Measurements from ENCODE around the gene TECRL.

Gene TECRL

GRCh38 chr4:64384237-64385203 lies 24.7 kb downstream of the TECRL start:
- no peak for DNase-seq (ENCODE audit: low read depth)
- no peak overlapping the region for H3K4me3 ChIP-seq (ENCODE audit: low read length)
- no peaks in the 10 kb centered on the region for H3K9me3 ChIP-seq (ENCODE audit: control insufficient read depth, low read length)
- H3K9ac ChIP-seq (ENCODE audit: low read length) = no peak overlapping the region
- H3K4me1 ChIP-seq (ENCODE audit: control insufficient read depth, insufficient read depth, low read length) = no peaks in the 10 kb centered on the region
- H3K36me3 ChIP-seq (ENCODE audit: control insufficient read depth, insufficient read depth, low read length, severe bottlenecking) = no peaks in the 10 kb centered on the region
- no peaks in the 10 kb centered on the region for H3K27me3 ChIP-seq (replicated peaks; ENCODE audit: control insufficient read depth, insufficient read depth, low read length)

- Histone ChIP-seq H3K9ac (ENCODE audit: low read length) (no peak overlapping the region), H3K9me3 (ENCODE audit: control insufficient read depth, low read length) (no peaks in the 10 kb centered on the region), H3K4me1 (ENCODE audit: control insufficient read depth, insufficient read depth, low read length) (no peaks in the 10 kb centered on the region), H3K27me3 (replicated peaks; ENCODE audit: control insufficient read depth, insufficient read depth, low read length) (no peaks in the 10 kb centered on the region), H3K4me3 (ENCODE audit: low read length) (no peak overlapping the region), H3K36me3 (ENCODE audit: control insufficient read depth, insufficient read depth, low read length, severe bottlenecking) (no peaks in the 10 kb centered on the region)
- no peak for DNase-seq (ENCODE audit: low read depth)
These were observed 40.5 kb downstream of the TECRL start for GRCh38 chr4:64368741-64369140.

- no peak overlapping the region for H3K9ac ChIP-seq (ENCODE audit: low read length)
- no peaks in the 10 kb centered on the region for H3K9me3 ChIP-seq (ENCODE audit: control insufficient read depth, low read length)
- H3K4me3 ChIP-seq (ENCODE audit: low read length) = no peak overlapping the region
- H3K27me3 ChIP-seq (replicated peaks; ENCODE audit: control insufficient read depth, insufficient read depth, low read length) = no peaks in the 10 kb centered on the region
- no peak for DNase-seq (ENCODE audit: low read depth)
- no peaks in the 10 kb centered on the region for H3K36me3 ChIP-seq (ENCODE audit: control insufficient read depth, insufficient read depth, low read length, severe bottlenecking)
- H3K4me1 ChIP-seq (ENCODE audit: control insufficient read depth, insufficient read depth, low read length) = no peaks in the 10 kb centered on the region
These were observed 47.9 kb downstream of the TECRL start for GRCh38 chr4:64361399-64361740.

- Histone ChIP-seq H3K4me3 (ENCODE audit: low read length) (no peak overlapping the region), H3K9ac (ENCODE audit: low read length) (no peak overlapping the region), H3K4me1 (ENCODE audit: control insufficient read depth, insufficient read depth, low read length) (no peaks in the 10 kb centered on the region), H3K36me3 (ENCODE audit: control insufficient read depth, insufficient read depth, low read length, severe bottlenecking) (no peaks in the 10 kb centered on the region), H3K27me3 (replicated peaks; ENCODE audit: control insufficient read depth, insufficient read depth, low read length) (no peaks in the 10 kb centered on the region), H3K9me3 (ENCODE audit: control insufficient read depth, low read length) (no peaks in the 10 kb centered on the region)
- no peak for DNase-seq (ENCODE audit: low read depth)
These were observed 48.4 kb downstream of the TECRL start for GRCh38 chr4:64360664-64361398.

GRCh38 chr4:64359489-64359888 lies 49.8 kb downstream of the TECRL start:
- H3K27me3 ChIP-seq (replicated peaks; ENCODE audit: control insufficient read depth, insufficient read depth, low read length) = no peaks in the 10 kb centered on the region
- DNase-seq (ENCODE audit: low read depth) = no peak
- H3K4me3 ChIP-seq (ENCODE audit: low read length) = no peak overlapping the region
- H3K36me3 ChIP-seq (ENCODE audit: control insufficient read depth, insufficient read depth, low read length, severe bottlenecking) = no peaks in the 10 kb centered on the region
- H3K9ac ChIP-seq (ENCODE audit: low read length) = no peak overlapping the region
- H3K9me3 ChIP-seq (ENCODE audit: control insufficient read depth, low read length) = no peaks in the 10 kb centered on the region
- H3K4me1 ChIP-seq (ENCODE audit: control insufficient read depth, insufficient read depth, low read length) = no peaks in the 10 kb centered on the region

GRCh38 chr4:64353904-64354303 lies 55.3 kb downstream of the TECRL start:
- no peaks in the 10 kb centered on the region for H3K27me3 ChIP-seq (replicated peaks; ENCODE audit: control insufficient read depth, insufficient read depth, low read length)
- no peak overlapping the region for H3K9ac ChIP-seq (ENCODE audit: low read length)
- no peaks in the 10 kb centered on the region for H3K4me1 ChIP-seq (ENCODE audit: control insufficient read depth, insufficient read depth, low read length)
- H3K36me3 ChIP-seq (ENCODE audit: control insufficient read depth, insufficient read depth, low read length, severe bottlenecking) = no peaks in the 10 kb centered on the region
- H3K4me3 ChIP-seq (ENCODE audit: low read length) = no peak overlapping the region
- no peak for DNase-seq (ENCODE audit: low read depth)
- no peaks in the 10 kb centered on the region for H3K9me3 ChIP-seq (ENCODE audit: control insufficient read depth, low read length)

- no peak for DNase-seq (ENCODE audit: low read depth)
- no peaks in the 10 kb centered on the region for H3K4me1 ChIP-seq (ENCODE audit: control insufficient read depth, insufficient read depth, low read length)
- no peaks in the 10 kb centered on the region for H3K36me3 ChIP-seq (ENCODE audit: control insufficient read depth, insufficient read depth, low read length, severe bottlenecking)
- no peak overlapping the region for H3K9ac ChIP-seq (ENCODE audit: low read length)
- no peaks in the 10 kb centered on the region for H3K9me3 ChIP-seq (ENCODE audit: control insufficient read depth, low read length)
- no peak overlapping the region for H3K4me3 ChIP-seq (ENCODE audit: low read length)
- H3K27me3 ChIP-seq (replicated peaks; ENCODE audit: control insufficient read depth, insufficient read depth, low read length) = no peaks in the 10 kb centered on the region
These were observed 67.5 kb downstream of the TECRL start for GRCh38 chr4:64341711-64342110.

- H3K27me3 ChIP-seq (replicated peaks; ENCODE audit: control insufficient read depth, insufficient read depth, low read length) = no peaks in the 10 kb centered on the region
- H3K9ac ChIP-seq (ENCODE audit: low read length) = no peak overlapping the region
- no peak for DNase-seq (ENCODE audit: low read depth)
- H3K36me3 ChIP-seq (ENCODE audit: control insufficient read depth, insufficient read depth, low read length, severe bottlenecking) = no peaks in the 10 kb centered on the region
- H3K4me1 ChIP-seq (ENCODE audit: control insufficient read depth, insufficient read depth, low read length) = no peaks in the 10 kb centered on the region
- H3K9me3 ChIP-seq (ENCODE audit: control insufficient read depth, low read length) = no peaks in the 10 kb centered on the region
- no peak overlapping the region for H3K4me3 ChIP-seq (ENCODE audit: low read length)
These were observed 68.8 kb downstream of the TECRL start for GRCh38 chr4:64340218-64341110.

- Histone ChIP-seq H3K27me3 (replicated peaks; ENCODE audit: control insufficient read depth, insufficient read depth, low read length) (no peaks in the 10 kb centered on the region), H3K36me3 (ENCODE audit: control insufficient read depth, insufficient read depth, low read length, severe bottlenecking) (no peaks in the 10 kb centered on the region), H3K4me3 (ENCODE audit: low read length) (no peak overlapping the region), H3K4me1 (ENCODE audit: control insufficient read depth, insufficient read depth, low read length) (no peaks in the 10 kb centered on the region), H3K9ac (ENCODE audit: low read length) (no peak overlapping the region), H3K9me3 (ENCODE audit: control insufficient read depth, low read length) (no peaks in the 10 kb centered on the region)
- no peak for DNase-seq (ENCODE audit: low read depth)
These were observed 74.3 kb downstream of the TECRL start for GRCh38 chr4:64334964-64335363.

GRCh38 chr4:64330143-64330542 lies 79.1 kb downstream of the TECRL start:
- Histone ChIP-seq H3K4me1 (ENCODE audit: control insufficient read depth, insufficient read depth, low read length) (no peaks in the 10 kb centered on the region), H3K9ac (ENCODE audit: low read length) (no peak overlapping the region), H3K27me3 (replicated peaks; ENCODE audit: control insufficient read depth, insufficient read depth, low read length) (no peaks in the 10 kb centered on the region), H3K36me3 (ENCODE audit: control insufficient read depth, insufficient read depth, low read length, severe bottlenecking) (no peaks in the 10 kb centered on the region), H3K4me3 (ENCODE audit: low read length) (no peak overlapping the region), H3K9me3 (ENCODE audit: control insufficient read depth, low read length) (peaks cover 3% of the 10 kb centered on the region)
- no peak for DNase-seq (ENCODE audit: low read depth)

GRCh38 chr4:64327237-64327636 lies 82.0 kb downstream of the TECRL start:
- Histone ChIP-seq H3K36me3 (ENCODE audit: control insufficient read depth, insufficient read depth, low read length, severe bottlenecking) (no peaks in the 10 kb centered on the region), H3K4me3 (ENCODE audit: low read length) (no peak overlapping the region), H3K9me3 (ENCODE audit: control insufficient read depth, low read length) (peaks cover 8% of the 10 kb centered on the region), H3K4me1 (ENCODE audit: control insufficient read depth, insufficient read depth, low read length) (no peaks in the 10 kb centered on the region), H3K27me3 (replicated peaks; ENCODE audit: control insufficient read depth, insufficient read depth, low read length) (no peaks in the 10 kb centered on the region), H3K9ac (ENCODE audit: low read length) (no peak overlapping the region)
- DNase-seq (ENCODE audit: low read depth) = no peak

Data from adipocyte (in vitro differentiated cells).